ENCODE results near the gene ST6GALNAC4.
A peak's percentile ranks its signal among the peaks of the same experiment; 100 is the strongest.

Gene ST6GALNAC4

DNA sequence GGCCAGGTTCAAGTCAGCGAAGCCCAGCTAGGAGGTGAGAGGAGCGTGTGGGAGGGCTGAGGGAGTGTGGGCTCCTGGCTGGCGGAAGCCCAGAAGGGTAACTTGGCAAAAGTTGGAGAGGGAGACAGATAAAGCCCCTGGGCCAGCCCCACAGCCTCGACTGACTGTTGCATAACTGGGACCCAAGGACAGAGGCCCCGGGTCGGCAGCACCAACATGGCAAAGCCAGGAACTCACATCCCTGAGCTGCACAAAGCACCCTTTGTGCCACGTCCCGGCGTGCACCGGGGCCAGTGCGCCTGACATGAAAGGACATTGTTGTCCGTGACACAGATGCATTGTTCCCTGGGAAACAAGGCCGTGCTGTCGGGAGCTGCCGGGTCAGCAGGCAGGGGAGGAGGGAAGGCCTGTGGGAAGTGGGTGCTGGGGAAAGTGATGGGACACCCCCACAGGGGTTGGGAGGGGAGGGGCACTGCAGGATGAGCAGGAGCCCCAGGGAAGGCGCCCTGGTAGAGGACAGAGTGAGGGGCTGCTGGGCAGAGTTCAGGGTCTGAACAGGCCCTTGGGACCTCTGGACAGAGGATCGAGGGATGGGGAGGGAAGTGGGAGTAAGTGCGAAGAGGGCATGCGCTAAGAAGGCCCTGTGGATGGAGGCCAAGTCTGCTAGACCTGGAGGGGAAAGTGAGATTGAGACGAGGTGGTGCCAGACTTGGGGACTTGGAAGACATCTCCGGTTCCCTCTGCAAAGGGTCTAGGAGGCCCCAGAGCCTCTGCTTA lies 33.9 kb upstream of the ST6GALNAC4 start:
- Mint-ChIP-seq H3K4me1 (peaks cover 23% of the 10 kb centered on the region), H3K4me3 (no peak overlapping the region), H3K27ac (peak overlapping the region; percentile 57 to 80 (median 79)), H3K36me3 (ENCODE audit: low read depth) (peaks cover 5% of the 10 kb centered on the region), H3K27me3 (ENCODE audit: low read depth) (no peaks in the 10 kb centered on the region), H3K9me3 (no peaks in the 10 kb centered on the region)
- TF ChIP-seq, protein P1, sequence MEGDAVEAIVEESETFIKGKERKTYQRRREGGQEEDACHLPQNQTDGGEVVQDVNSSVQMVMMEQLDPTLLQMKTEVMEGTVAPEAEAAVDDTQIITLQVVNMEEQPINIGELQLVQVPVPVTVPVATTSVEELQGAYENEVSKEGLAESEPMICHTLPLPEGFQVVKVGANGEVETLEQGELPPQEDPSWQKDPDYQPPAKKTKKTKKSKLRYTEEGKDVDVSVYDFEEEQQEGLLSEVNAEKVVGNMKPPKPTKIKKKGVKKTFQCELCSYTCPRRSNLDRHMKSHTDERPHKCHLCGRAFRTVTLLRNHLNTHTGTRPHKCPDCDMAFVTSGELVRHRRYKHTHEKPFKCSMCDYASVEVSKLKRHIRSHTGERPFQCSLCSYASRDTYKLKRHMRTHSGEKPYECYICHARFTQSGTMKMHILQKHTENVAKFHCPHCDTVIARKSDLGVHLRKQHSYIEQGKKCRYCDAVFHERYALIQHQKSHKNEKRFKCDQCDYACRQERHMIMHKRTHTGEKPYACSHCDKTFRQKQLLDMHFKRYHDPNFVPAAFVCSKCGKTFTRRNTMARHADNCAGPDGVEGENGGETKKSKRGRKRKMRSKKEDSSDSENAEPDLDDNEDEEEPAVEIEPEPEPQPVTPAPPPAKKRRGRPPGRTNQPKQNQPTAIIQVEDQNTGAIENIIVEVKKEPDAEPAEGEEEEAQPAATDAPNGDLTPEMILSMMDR (IDR thresholded peaks at IDR 0.05; ENCODE audit: unreplicated experiment in 3 of 3) = no peak

DNA sequence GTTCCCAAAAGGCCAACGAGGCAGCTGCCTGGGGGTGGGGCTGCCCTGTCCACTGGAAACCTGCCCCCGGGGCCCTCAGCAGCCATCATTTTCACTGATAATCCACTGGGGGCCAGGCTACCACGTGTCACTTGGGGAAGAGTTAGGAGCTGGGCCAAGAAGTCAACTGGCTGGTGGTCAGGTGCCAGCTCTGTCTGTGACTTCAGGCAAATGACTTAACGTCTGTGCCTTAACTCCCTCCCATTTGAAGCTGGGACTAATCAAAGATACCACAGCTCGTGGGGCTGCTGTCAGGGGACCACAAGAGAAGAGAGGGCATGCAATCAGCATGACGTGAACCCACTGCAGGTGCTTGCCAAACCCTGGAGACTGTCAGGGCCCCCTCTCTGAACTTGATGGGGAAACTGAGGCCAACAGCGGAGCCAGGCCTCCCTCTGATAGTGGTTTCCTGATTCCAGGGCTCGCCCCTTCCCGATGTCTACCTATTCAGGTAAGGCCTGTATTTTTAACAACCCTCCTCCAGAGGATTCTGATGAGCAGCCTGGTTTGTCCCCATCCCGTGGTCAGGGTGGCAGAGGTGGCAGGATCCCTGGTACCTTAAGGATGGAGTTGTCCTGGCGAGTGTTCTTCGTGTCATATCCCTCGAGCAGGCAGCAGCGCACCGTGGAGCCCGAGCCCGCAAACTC lies 33.1 kb upstream of the ST6GALNAC4 start:
- H3K4me1 Mint-ChIP-seq = peaks cover 18% of the 10 kb centered on the region
- H3K27me3 Mint-ChIP-seq (ENCODE audit: low read depth) = no peaks in the 10 kb centered on the region
- TF ChIP-seq, protein P1 (IDR thresholded peaks at IDR 0.05; ENCODE audit: unreplicated experiment in 3 of 3) = no peak
- peaks cover 5% of the 10 kb centered on the region for H3K36me3 Mint-ChIP-seq (ENCODE audit: low read depth)
- peak overlapping the region in 1 of 3 experiments; percentile 57 for H3K27ac Mint-ChIP-seq
- no peaks in the 10 kb centered on the region for H3K9me3 Mint-ChIP-seq
- no peak overlapping the region for H3K4me3 Mint-ChIP-seq

DNA sequence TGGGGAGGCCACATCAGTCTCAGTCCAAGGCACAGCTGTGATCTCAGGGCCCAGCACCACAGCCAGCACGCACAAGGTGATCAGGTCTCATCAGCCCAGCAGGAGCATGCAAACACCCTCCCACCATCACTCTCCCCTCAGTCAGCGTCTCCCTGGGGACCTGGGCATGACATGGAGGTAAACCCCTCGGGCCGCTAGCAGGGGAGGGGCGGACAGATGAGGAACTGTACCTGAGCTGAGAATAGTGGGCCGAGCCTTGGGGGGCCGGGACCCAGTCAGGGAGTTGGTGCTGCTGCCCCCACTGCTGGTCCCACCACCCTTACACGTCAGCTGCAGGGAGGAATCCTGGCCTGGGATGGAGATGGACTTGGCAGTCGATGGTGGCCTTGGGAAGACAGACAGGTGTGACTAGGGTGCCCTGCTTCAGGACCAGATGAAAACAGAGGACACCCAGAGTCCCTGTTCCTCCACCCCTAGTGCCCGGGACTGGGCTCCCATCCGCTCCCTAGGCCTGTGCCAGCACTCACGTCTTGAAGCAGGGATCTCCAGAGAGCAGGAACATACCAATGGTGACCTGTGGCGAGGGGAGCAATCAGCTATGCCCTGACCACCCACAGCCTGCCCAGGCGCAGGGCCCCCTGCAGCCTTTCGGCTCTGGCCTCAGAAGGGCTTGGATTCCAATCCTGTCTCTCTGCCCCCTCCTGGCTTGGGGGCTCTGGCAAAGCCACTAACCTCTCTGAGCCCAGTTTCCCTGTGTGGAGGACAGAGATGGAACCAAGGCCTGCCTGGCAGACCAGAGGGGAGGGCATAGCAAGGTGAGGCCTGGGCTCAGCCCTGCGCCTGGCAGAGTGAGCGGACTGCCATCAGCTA lies 31.2 kb upstream of the ST6GALNAC4 start:
- peaks cover 23% of the 10 kb centered on the region for H3K4me1 Mint-ChIP-seq
- H3K4me3 Mint-ChIP-seq = no peak overlapping the region
- peak overlapping the region in 1 of 3 experiments; percentile 17 for H3K27ac Mint-ChIP-seq
- no peaks in the 10 kb centered on the region for H3K27me3 Mint-ChIP-seq (ENCODE audit: low read depth)
- peaks cover 11% of the 10 kb centered on the region for H3K36me3 Mint-ChIP-seq (ENCODE audit: low read depth)
- H3K9me3 Mint-ChIP-seq = no peaks in the 10 kb centered on the region
- TF ChIP-seq, protein P1 (IDR thresholded peaks at IDR 0.05; ENCODE audit: unreplicated experiment in 3 of 3) = no peak

DNA sequence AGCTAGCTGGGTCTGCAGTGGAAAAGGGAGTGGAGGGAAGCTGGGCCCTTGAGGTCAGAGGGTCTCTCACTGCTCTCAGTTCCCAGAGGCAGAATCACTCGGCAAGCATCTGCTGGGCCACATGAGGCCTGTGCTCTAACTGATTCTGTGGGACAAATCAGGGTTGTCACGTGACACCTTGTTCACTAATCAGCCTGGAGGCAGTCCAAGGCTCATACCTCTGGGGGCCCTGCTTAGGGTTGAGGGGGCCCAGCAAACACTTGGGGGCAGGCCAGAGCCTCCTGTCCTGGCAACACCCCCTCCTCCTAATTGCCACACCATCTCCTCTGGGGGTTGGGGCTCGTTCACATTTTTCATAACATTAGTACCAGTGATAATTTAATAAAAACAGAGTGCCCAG lies 29.9 kb upstream of the ST6GALNAC4 start:
- Mint-ChIP-seq H3K27me3 (ENCODE audit: low read depth) (no peaks in the 10 kb centered on the region), H3K36me3 (ENCODE audit: low read depth) (peaks cover 16% of the 10 kb centered on the region), H3K27ac (no peak overlapping the region), H3K4me3 (no peak overlapping the region), H3K9me3 (no peaks in the 10 kb centered on the region), H3K4me1 (peaks cover 31% of the 10 kb centered on the region)
- TF ChIP-seq, protein P1 (IDR thresholded peaks at IDR 0.05; ENCODE audit: unreplicated experiment in 3 of 3) = no peak

DNA sequence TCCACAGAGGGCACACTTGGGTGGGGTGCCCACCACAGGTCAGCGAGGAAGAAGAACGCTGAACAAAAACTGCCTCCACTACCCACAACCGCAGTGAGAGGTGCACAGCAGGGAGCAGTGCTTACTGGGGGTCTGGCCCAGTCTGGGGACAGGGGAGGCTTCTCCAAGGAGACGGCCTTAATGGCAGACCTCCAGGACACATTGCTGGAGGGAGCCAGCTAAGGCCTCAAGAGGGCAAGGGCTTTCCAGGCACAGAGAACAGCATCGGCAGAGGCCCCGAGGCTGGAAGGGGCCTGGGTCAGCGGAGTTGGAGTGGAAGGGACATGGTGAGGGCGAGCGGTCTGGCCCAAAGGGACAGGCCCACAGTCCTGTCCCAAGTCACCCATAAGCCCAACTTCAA lies 29.1 kb upstream of the ST6GALNAC4 start:
- Mint-ChIP-seq H3K9me3 (no peaks in the 10 kb centered on the region), H3K4me1 (peaks cover 35% of the 10 kb centered on the region), H3K36me3 (ENCODE audit: low read depth) (peaks cover 16% of the 10 kb centered on the region), H3K27me3 (ENCODE audit: low read depth) (no peaks in the 10 kb centered on the region), H3K4me3 (no peak overlapping the region), H3K27ac (no peak overlapping the region)
- TF ChIP-seq, protein P1 (IDR thresholded peaks at IDR 0.05; ENCODE audit: unreplicated experiment in 3 of 3) = no peak
